SK-N-MC (cell line): ENCODE measurements around the gene ANGPTL2.
A peak's percentile ranks its signal among the peaks of the same experiment; 100 is the strongest.
"Not testable (repeated sequence)": the region's sequence is repeated elsewhere in the genome, so short reads cannot be mapped to it uniquely, and the experiment has no call there.

Source experiments
- DNase-seq: peaks from one replicate; pipeline ENCODE4 v3.0.0-alpha.2; 2011; ENCODE audit warnings: low read depth, low spot score
- H3K27ac ChIP-seq: fragments of 200-600 bp; sonication (generic); 2 replicates; pipeline ENCODE4 v1.5.1; 2016; ENCODE audit warnings: mixed run types
- H3K36me3 ChIP-seq: fragments of 200-600 bp; sonication (generic); 2 replicates; pipeline ENCODE4 v1.6.1; 2017; ENCODE audit warnings: antibody characterized with exemption, low read length, mixed read lengths; ENCODE audit not compliant: insufficient read depth
- H3K4me3 ChIP-seq: fragments of 200-600 bp; sonication (generic); 2 replicates; pipeline ENCODE4 v1.5.1; 2016
- H3K9ac ChIP-seq: fragments of 200-600 bp; sonication (generic); 2 replicates; pipeline ENCODE4 v1.8.0; 2017; ENCODE audit warnings: mixed run types, mixed read lengths; ENCODE audit not compliant: insufficient read length
- H3K9me3 ChIP-seq: fragments of 200-600 bp; sonication (generic); 2 replicates; pipeline ENCODE4 v1.6.1; 2017; ENCODE audit warnings: low read depth, mild to moderate bottlenecking, antibody characterized with exemption, low read length, moderate library complexity, mixed read lengths
- EZH2 ChIP-seq: fragments of 200-600 bp; sonication (generic); IDR thresholded peaks from one replicate; pipeline ENCODE4 v1.6.1; 2017; ENCODE audit warnings: antibody characterized with exemption
- FOXP2 ChIP-seq: optimal IDR thresholded peaks from 2 replicates; pipeline ENCODE3; 2011; ENCODE audit warnings: mild to moderate bottlenecking, moderate library complexity; ENCODE audit not compliant: insufficient read depth; ENCODE audit errors: extremely low read length, control extremely low read depth
- POLR2AphosphoS5 ChIP-seq: IDR thresholded peaks from 2 replicates; pipeline ENCODE4 v1.6.1; 2012; ENCODE audit warnings: mild to moderate bottlenecking, low read depth, low read length, borderline replicate concordance

ANGPTL2 gene, protein sequence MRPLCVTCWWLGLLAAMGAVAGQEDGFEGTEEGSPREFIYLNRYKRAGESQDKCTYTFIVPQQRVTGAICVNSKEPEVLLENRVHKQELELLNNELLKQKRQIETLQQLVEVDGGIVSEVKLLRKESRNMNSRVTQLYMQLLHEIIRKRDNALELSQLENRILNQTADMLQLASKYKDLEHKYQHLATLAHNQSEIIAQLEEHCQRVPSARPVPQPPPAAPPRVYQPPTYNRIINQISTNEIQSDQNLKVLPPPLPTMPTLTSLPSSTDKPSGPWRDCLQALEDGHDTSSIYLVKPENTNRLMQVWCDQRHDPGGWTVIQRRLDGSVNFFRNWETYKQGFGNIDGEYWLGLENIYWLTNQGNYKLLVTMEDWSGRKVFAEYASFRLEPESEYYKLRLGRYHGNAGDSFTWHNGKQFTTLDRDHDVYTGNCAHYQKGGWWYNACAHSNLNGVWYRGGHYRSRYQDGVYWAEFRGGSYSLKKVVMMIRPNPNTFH

DNA sequence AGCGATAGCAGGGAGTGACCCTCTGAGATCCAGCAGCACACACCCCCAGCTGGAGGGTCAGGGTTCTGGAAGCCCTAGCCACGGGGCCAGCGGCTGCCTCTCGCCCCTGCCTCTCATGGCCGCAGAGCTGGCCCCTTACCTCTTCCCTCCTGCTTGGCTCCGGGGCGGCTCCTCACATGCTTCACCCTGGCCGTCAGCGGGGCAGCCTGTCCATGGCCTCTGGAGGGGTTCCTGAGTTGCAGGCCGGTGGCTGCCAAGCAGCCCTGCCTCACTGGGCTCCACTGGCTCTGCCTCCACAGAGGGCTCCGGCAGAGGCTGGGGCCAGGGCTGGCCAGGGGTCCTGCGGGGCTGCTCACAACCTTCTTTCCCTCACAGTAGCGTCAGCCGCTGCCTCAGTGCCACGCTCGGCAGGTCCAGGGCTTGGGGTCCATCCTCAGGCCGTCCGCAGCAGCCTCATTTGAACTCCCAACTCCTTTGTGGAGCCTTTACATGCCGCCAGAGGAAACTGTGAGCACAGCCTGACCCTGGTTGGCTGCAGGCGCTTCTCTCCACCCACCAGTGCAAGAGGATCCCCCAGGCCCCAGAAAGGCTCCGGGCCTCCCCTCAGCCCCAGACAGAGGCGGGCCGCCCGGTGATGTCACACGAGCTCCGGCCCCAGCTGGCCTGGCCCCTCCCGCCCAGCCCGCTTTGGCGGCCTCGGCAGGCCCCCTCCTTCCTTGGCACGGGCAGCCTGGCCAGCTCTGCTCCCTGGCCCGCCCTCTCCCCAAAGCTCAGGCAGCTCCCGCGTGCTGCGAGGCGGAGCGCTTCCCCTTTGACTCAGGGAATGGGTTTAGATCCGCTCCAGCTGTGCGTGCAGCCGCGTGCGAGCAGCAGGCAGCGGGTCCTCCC is at the start of gene ANGPTL2:
Gene ANGPTL2, minus strand, starts transcription at position 460 of the 888 bp plus-strand sequence. CDS start 13,904 bp downstream, outside the sequence.
- H3K27ac ChIP-seq: no peak within 1 kb of the TSS
- DNase-seq: no peak
- TF ChIP-seq POLR2AphosphoS5 (0 out of 2 replicates have a peak, but pooled peaks have one; percentile 11), FOXP2 (no peak), EZH2 (no peak)
- H3K36me3 ChIP-seq: no peaks in the 10 kb centered on the region
- no peaks in the 10 kb centered on the region for H3K9me3 ChIP-seq
- no peak within 1 kb of the TSS for H3K9ac ChIP-seq
- H3K4me3 ChIP-seq: 0 out of 2 replicates have a peak within 1 kb of the TSS, but pooled peaks have one; percentile 33

DNA sequence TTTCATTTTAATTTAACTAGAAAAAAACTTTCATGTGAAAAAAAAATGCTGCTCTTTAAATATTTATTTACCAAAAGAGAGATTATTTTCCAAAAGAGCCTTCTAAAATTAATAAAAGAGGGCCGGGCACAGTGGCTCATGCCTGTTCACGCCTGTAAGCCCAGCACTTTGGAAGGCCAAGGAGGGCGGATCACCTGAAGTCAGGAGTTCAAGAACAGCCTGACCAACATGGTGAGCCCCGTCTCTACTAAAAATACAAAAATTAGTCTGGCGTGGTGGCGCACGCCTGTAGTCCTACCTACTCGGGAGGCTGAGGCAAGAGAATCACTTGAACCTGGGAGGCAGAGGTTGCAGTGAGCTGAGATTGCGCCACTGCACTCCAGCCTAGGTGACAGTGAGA is 48.9 kb upstream of the ANGPTL2 start:
- not testable (repeated sequence) for H3K9ac ChIP-seq, H3K36me3 ChIP-seq, H3K4me3 ChIP-seq, H3K9me3 ChIP-seq, H3K27ac ChIP-seq, DNase-seq

DNA sequence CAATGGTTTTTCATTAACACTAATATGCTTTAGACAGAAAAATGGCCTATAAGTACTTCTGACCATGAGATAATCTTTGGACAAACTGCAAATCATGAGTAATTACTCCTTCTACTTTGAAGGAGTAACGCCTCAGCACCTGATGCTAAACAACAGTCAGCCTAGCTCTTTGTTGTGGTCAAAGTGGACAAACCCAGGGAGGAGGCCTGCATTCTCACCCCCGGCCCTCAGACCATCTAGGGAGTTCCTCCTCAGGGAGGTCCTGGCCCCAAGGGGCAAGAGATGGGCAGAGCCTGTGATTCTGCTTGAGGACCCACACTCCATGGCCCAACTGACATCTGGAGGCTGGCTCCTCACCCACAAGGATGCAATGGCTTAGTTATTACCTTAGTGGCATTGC is 48.2 kb upstream of the ANGPTL2 start:
- H3K9ac ChIP-seq: no peak overlapping the region
- H3K36me3 ChIP-seq: no peaks in the 10 kb centered on the region
- TF ChIP-seq POLR2AphosphoS5 (no peak), EZH2 (no peak), FOXP2 (no peak)
- no peaks in the 10 kb centered on the region for H3K9me3 ChIP-seq
- H3K4me3 ChIP-seq: no peak overlapping the region
- no peak overlapping the region for H3K27ac ChIP-seq
- no peak for DNase-seq

DNA sequence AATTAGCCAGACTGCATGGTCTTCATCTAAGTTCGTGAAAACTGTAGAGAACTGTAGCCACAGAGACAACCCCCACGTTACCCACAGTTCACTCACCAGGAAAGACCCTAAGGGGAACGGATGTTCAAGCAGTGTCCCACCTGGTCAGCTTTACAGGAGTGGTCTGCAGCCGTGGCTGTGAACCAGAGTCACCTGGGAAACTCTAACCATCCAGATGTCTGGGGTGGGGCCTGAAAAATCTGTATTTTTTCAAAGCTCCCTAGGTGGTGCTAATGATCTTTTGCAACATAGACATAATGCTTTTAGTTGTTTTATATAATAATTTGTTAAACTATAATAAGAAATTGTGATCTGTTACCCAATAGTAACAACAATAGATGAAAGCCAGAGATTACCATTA is 47.7 kb upstream of the ANGPTL2 start:
- Histone ChIP-seq H3K4me3 (no peak overlapping the region), H3K9me3 (no peaks in the 10 kb centered on the region), H3K9ac (no peak overlapping the region), H3K36me3 (no peaks in the 10 kb centered on the region), H3K27ac (no peak overlapping the region)
- no peak for TF ChIP-seq FOXP2
- no peak for TF ChIP-seq EZH2
- TF ChIP-seq POLR2AphosphoS5: no peak
- no peak for DNase-seq

DNA sequence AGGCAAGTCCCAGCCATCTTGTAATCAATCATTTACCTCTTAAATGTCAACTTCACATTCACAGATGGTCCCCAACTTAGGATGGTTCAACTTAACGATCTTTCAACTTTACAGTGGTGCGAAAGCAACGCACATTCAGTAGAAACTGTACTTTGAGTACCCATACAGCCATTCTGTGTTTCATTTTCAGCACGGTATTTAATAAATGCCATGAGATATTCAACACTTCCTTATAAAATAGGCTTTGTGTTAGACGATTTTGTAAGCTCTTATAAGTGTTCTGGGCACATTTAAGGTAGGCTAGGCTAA is 47.1 kb upstream of the ANGPTL2 start:
- TF ChIP-seq EZH2: no peak
- no peak for TF ChIP-seq FOXP2
- TF ChIP-seq POLR2AphosphoS5: no peak
- no peaks in the 10 kb centered on the region for H3K9me3 ChIP-seq
- H3K4me3 ChIP-seq: no peak overlapping the region
- H3K27ac ChIP-seq: 0 out of 2 replicates have a peak overlapping the region, but pooled peaks have one; percentile 31
- DNase-seq: no peak
- no peaks in the 10 kb centered on the region for H3K36me3 ChIP-seq
- H3K9ac ChIP-seq: no peak overlapping the region

DNA sequence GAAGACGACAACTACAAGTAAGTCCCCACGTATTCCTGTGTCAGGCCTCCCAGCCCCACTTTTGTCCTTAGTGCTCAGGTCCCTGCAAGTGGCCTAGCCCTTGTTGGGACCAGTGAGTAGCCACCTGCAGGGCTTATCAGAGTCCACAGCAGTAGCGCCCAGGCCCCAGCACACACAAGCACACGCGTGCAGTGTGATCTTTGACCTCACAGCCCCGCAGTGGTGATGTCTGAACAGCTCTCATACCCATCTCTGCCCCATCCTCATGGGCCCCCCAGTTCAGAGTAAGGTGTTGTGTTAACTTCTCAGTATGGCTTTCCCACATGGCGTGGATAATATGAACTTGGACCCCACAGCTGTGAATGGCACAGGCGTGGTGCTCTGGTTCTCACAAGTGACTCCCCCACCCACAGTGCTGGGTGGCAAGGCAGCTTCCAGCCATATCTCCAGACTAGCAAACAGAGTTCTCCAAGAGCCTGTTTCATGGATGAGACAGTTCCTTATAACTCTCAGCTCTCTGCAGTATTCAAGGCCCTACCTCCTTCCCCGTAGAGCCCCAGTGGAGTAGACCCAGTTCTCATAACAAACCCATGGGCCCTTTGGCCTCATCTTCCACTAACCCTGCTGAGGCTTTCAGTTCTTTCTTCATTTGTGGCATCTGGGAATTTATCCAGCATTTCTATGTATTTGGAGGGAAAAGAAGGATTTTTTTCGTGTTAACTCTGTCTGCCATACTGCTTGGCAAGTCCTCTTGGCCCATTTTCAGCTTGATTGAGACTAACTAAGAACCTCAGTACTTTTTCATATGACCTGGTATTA is 46.5 kb upstream of the ANGPTL2 start:
- TF ChIP-seq POLR2AphosphoS5 (no peak), FOXP2 (no peak), EZH2 (no peak)
- Histone ChIP-seq H3K9ac (no peak overlapping the region), H3K27ac (0 out of 2 replicates have a peak overlapping the region, but pooled peaks have one; percentile 31), H3K36me3 (no peaks in the 10 kb centered on the region), H3K4me3 (no peak overlapping the region), H3K9me3 (no peaks in the 10 kb centered on the region)
- DNase-seq: no peak

DNA sequence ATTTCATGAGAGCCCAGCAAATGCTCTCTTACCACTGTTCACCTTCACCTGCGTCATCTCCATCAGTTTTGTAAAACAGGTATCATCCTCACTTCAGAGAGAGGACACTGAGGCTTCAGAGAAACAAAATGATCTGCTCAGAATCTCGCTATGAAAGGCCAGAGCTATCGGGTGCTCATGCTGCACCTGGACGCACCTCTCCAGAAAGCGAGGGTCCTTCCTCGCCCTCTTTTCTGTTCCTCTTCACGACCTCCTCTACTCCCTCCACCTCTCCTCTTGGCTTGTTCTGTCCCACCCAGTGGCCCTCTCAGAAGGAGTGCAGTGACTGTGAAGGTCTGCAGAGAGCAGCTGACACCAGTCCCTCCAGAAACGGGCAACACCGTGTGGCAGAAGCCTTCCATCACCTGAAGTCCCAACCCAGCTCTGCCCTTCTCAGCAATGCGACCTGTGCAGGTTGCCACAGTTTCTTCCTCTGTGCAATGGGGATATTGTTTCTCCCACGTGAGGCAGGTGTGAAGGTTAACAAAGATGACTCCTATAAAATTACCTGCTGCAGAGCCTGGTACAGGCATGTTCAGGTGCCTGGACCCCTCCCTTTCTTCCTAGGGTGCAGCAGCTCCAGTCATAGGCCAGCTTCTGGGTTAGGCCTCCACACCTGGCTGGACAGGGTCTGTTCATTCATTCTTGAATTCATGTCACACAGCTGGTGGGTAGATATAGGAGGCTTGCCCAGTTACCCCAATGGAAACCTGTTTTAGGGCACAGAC is 45.3 kb upstream of the ANGPTL2 start:
- no peak overlapping the region for H3K4me3 ChIP-seq
- no peaks in the 10 kb centered on the region for H3K9me3 ChIP-seq
- no peak for DNase-seq
- no peak overlapping the region for H3K27ac ChIP-seq
- no peak for TF ChIP-seq POLR2AphosphoS5
- no peak for TF ChIP-seq FOXP2
- TF ChIP-seq EZH2: no peak
- H3K9ac ChIP-seq: no peak overlapping the region
- no peaks in the 10 kb centered on the region for H3K36me3 ChIP-seq
